Activated T-cell treated with anti-CD3 and anti-CD28 coated beads, Interleukin-2, amount 50 U/mL, for 24 hours (primary cell): ENCODE measurements around the gene ALDH5A1.

Experiments used
- DNase-seq: peaks from one replicate; pipeline ENCODE4 v3.0.0-alpha.2; 2020
- H3K27ac Mint-ChIP-seq: 2 replicates; pipeline ENCODE4 v1.8.0; 2020; ENCODE audit warnings: mild to moderate bottlenecking, mixed read lengths
- H3K27me3 Mint-ChIP-seq: 2 replicates; pipeline ENCODE4 v1.8.0; 2020; ENCODE audit warnings: mixed read lengths
- H3K36me3 Mint-ChIP-seq: 2 replicates; pipeline ENCODE4 v1.8.0; 2020; ENCODE audit warnings: low read depth, mixed read lengths
- H3K4me1 Mint-ChIP-seq: 2 replicates; pipeline ENCODE4 v1.8.0; 2020; ENCODE audit warnings: low read depth, mixed read lengths
- H3K4me3 Mint-ChIP-seq: 2 replicates; pipeline ENCODE4 v1.8.0; 2020; ENCODE audit warnings: mild to moderate bottlenecking, moderate library complexity, mixed read lengths
- H3K9me3 Mint-ChIP-seq: 2 replicates; pipeline ENCODE4 v1.8.0; 2020; ENCODE audit warnings: mixed read lengths

The ALDH5A1 gene

GRCh38 chr6:24494821-24495795, at the start of gene ALDH5A1:
Gene ALDH5A1 (plus strand): TSS chr6:24494969. CDS start chr6:24494997, 28 bp downstream.
- peaks cover 10% of the 10 kb centered on the region for H3K9me3 Mint-ChIP-seq
- DNase-seq, result peak; percentile 90
- peaks cover 30% of the 10 kb centered on the region for H3K4me1 Mint-ChIP-seq
- H3K27me3 Mint-ChIP-seq, result no peaks in the 10 kb centered on the region
- H3K36me3 Mint-ChIP-seq, result peaks cover 13% of the 10 kb centered on the region
- peak within 1 kb of the TSS; percentile 72 for H3K27ac Mint-ChIP-seq
- peak within 1 kb of the TSS; percentile 80 for H3K4me3 Mint-ChIP-seq

- Mint-ChIP-seq H3K27me3 (no peaks in the 10 kb centered on the region), H3K36me3 (no peaks in the 10 kb centered on the region), H3K9me3 (no peaks in the 10 kb centered on the region), H3K4me3 (no peak overlapping the region), H3K27ac (no peak overlapping the region), H3K4me1 (no peaks in the 10 kb centered on the region)
- DNase-seq, result no peak
Measured at GRCh38 chr6:24445704-24446103, 49.1 kb upstream of the ALDH5A1 start.

DNA sequence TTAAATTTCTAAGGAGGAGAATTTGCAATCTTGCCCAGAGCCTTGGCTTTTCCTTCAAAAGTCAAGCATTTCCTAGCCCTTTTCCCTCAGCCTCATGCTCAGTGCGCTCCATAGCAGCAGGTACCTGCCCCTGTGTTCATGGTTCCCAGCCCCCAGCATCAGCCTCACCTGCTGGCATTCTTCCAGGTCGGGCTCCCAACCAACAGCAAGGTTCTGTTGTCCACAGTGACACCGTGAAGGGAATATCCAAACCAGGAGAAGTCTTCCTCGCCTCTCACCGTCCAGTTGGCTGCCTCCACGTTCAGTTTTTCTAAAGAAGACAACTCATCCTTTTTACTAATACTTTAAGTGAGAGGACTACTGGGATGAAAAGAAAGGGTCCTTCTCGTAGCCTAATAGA, 48.1 kb upstream of the ALDH5A1 start:
- Mint-ChIP-seq H3K9me3 (no peaks in the 10 kb centered on the region), H3K27me3 (no peaks in the 10 kb centered on the region), H3K27ac (no peak overlapping the region), H3K4me3 (no peak overlapping the region), H3K36me3 (no peaks in the 10 kb centered on the region), H3K4me1 (no peaks in the 10 kb centered on the region)
- no peak for DNase-seq

- no peaks in the 10 kb centered on the region for H3K9me3 Mint-ChIP-seq
- H3K36me3 Mint-ChIP-seq, result no peaks in the 10 kb centered on the region
- no peak overlapping the region for H3K27ac Mint-ChIP-seq
- no peak overlapping the region for H3K4me3 Mint-ChIP-seq
- no peaks in the 10 kb centered on the region for H3K4me1 Mint-ChIP-seq
- no peak for DNase-seq
- no peaks in the 10 kb centered on the region for H3K27me3 Mint-ChIP-seq
Measured at GRCh38 chr6:24448396-24448795, 46.4 kb upstream of the ALDH5A1 start.

GRCh38 chr6:24448828-24449525, 45.8 kb upstream of the ALDH5A1 start:
- Mint-ChIP-seq H3K27me3 (no peaks in the 10 kb centered on the region), H3K36me3 (no peaks in the 10 kb centered on the region), H3K4me1 (no peaks in the 10 kb centered on the region), H3K27ac (no peak overlapping the region), H3K4me3 (no peak overlapping the region), H3K9me3 (no peaks in the 10 kb centered on the region)
- DNase-seq, result no peak

GRCh38 chr6:24451581-24452388, 43.0 kb upstream of the ALDH5A1 start:
- Mint-ChIP-seq H3K27me3 (no peaks in the 10 kb centered on the region), H3K9me3 (no peaks in the 10 kb centered on the region), H3K4me3 (no peak overlapping the region), H3K4me1 (no peaks in the 10 kb centered on the region), H3K27ac (no peak overlapping the region), H3K36me3 (no peaks in the 10 kb centered on the region)
- DNase-seq, result no peak

GRCh38 chr6:24453921-24454320, 40.8 kb upstream of the ALDH5A1 start:
- H3K4me1 Mint-ChIP-seq, result no peaks in the 10 kb centered on the region
- no peaks in the 10 kb centered on the region for H3K27me3 Mint-ChIP-seq
- no peak overlapping the region for H3K27ac Mint-ChIP-seq
- no peak for DNase-seq
- H3K9me3 Mint-ChIP-seq, result no peaks in the 10 kb centered on the region
- no peak overlapping the region for H3K4me3 Mint-ChIP-seq
- no peaks in the 10 kb centered on the region for H3K36me3 Mint-ChIP-seq

- Mint-ChIP-seq H3K4me3 (no peak overlapping the region), H3K27ac (no peak overlapping the region), H3K36me3 (no peaks in the 10 kb centered on the region), H3K4me1 (no peaks in the 10 kb centered on the region), H3K27me3 (no peaks in the 10 kb centered on the region), H3K9me3 (no peaks in the 10 kb centered on the region)
- DNase-seq, result no peak
Measured at GRCh38 chr6:24454452-24454851, 40.3 kb upstream of the ALDH5A1 start.

DNA sequence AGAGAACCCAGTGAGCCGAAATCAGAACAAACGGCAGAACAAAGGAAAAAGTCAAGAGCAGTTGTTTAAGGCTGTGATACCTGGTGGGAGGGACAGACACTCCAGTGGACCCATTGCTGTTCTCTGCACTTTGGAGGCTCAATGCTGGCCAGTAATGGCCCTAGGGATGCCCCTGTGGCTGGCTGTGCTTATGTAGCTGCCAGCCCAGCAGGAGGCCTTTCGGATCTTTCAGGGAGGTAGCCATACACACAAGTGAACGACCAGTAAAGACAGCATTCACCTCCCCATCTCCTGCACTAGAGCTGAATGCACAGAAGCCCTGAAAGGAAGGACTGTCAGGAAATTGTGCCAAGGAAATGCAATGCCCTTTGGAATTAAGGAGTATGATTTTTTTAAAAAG, 39.7 kb upstream of the ALDH5A1 start:
- no peaks in the 10 kb centered on the region for H3K4me1 Mint-ChIP-seq
- no peaks in the 10 kb centered on the region for H3K27me3 Mint-ChIP-seq
- no peak for DNase-seq
- H3K9me3 Mint-ChIP-seq, result no peaks in the 10 kb centered on the region
- no peaks in the 10 kb centered on the region for H3K36me3 Mint-ChIP-seq
- H3K27ac Mint-ChIP-seq, result no peak overlapping the region
- no peak overlapping the region for H3K4me3 Mint-ChIP-seq

GRCh38 chr6:24458134-24458533, 36.6 kb upstream of the ALDH5A1 start:
- H3K4me1 Mint-ChIP-seq, result no peaks in the 10 kb centered on the region
- no peak overlapping the region for H3K4me3 Mint-ChIP-seq
- H3K9me3 Mint-ChIP-seq, result no peaks in the 10 kb centered on the region
- no peaks in the 10 kb centered on the region for H3K27me3 Mint-ChIP-seq
- no peak overlapping the region for H3K27ac Mint-ChIP-seq
- H3K36me3 Mint-ChIP-seq, result no peaks in the 10 kb centered on the region
- DNase-seq, result no peak

DNA sequence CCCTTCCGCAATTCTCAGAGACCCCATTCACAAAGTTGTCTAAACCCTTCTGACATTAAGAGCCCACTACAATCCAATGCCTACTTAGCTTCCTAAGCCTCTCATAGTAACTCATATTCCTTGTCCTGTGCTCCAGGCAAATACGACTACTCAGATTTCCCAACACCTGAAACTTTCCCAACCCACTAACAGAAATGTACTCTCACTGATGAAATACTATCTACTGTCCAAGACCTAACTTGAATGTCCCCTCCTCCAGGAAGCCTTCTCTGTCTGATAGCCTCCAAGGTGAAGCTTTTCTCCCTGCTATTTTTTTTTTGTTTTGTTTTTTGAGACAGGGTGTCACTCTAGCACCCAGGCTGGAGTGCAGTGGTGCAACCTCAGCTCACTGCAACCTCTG, 35.8 kb upstream of the ALDH5A1 start:
- no peak for DNase-seq
- Mint-ChIP-seq H3K9me3 (no peaks in the 10 kb centered on the region), H3K4me3 (no peak overlapping the region), H3K36me3 (no peaks in the 10 kb centered on the region), H3K27ac (no peak overlapping the region), H3K27me3 (no peaks in the 10 kb centered on the region), H3K4me1 (no peaks in the 10 kb centered on the region)

GRCh38 chr6:24460966-24461365, 33.8 kb upstream of the ALDH5A1 start:
- Mint-ChIP-seq H3K27me3 (no peaks in the 10 kb centered on the region), H3K4me3 (no peak overlapping the region), H3K4me1 (no peaks in the 10 kb centered on the region), H3K36me3 (no peaks in the 10 kb centered on the region), H3K9me3 (no peaks in the 10 kb centered on the region), H3K27ac (no peak overlapping the region)
- DNase-seq, result no peak

DNA sequence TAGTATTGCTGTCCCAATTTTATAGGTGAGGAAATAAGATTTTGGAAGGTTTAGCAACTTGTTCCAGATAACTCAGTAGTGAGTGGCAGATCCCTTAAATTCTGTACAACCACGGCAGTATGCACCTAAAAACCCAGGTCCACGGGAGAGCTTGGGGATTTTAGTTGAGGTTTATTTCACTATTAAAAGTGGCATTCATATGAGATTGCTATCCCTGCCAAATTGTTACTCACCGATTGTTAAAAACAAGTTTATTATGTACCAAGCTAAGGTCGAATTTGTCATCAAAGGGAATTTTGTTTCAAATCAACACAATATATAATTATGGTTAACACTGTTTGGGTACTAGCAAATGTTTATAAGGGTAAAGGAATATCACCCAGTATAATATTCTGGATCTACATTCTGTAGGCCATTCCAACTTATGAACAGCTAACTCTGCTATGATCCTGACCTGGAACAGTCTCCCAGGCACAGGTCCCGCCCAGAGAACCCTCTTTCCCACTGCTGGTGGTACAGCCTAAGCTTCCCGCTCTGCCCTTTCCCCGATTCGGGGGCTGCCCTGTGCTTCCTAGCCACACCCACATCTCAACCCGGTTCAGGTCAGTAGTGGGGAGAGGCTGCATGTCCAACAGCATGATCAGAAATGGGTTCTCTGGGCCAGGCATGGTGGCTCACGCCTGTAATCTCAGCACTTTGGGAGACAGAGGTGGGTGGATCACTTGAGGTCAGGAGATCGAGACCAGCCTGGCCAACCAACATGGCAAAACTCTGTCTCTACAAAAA, 30.3 kb upstream of the ALDH5A1 start:
- no peaks in the 10 kb centered on the region for H3K4me1 Mint-ChIP-seq
- no peaks in the 10 kb centered on the region for H3K9me3 Mint-ChIP-seq
- H3K4me3 Mint-ChIP-seq, result no peak overlapping the region
- no peaks in the 10 kb centered on the region for H3K36me3 Mint-ChIP-seq
- H3K27me3 Mint-ChIP-seq, result no peaks in the 10 kb centered on the region
- H3K27ac Mint-ChIP-seq, result no peak overlapping the region
- DNase-seq, result no peak

DNA sequence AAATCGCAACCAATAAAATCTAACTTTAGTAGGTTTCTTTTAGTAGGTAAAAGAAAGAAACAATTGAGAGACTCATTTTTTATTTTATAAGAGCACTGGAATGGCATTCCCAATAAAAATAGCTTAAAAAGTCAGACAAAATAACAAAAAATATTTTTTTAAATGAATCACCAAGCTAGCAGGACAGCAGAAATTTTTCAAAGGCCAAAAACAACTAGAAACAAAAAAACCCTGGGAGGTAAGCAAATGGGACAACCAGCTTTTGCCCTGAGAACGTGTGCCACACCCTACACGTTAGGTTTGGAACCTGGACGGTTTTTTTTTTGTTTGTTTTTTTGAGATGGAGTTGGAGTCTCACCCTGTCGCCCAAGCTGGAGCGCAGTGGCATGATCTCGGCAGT, 25.0 kb upstream of the ALDH5A1 start:
- no peak for DNase-seq
- Mint-ChIP-seq H3K27ac (no peak overlapping the region), H3K36me3 (no peaks in the 10 kb centered on the region), H3K4me1 (no peaks in the 10 kb centered on the region), H3K4me3 (no peak overlapping the region), H3K27me3 (no peaks in the 10 kb centered on the region), H3K9me3 (no peaks in the 10 kb centered on the region)
